A549 treated with RU486 at 1 μM for 4 hours (cell line): Measurements from ENCODE around the gene KBTBD3. TPM values are rescaled to one million over a fixed set of nuclear protein-coding genes. Genes with fewer than 3 reads are reported as not detected.

Experiments
- total RNA-seq: library from RNA; stranded (reverse); fragments of 200-300 nt; extraction: Qiagen RNA extraction; gene quantifications from 5 replicates; pipeline ENCODE4 v1.2.3, GENCODE V29; 2022; ENCODE audit warnings: low read depth

KBTBD3 gene, protein sequence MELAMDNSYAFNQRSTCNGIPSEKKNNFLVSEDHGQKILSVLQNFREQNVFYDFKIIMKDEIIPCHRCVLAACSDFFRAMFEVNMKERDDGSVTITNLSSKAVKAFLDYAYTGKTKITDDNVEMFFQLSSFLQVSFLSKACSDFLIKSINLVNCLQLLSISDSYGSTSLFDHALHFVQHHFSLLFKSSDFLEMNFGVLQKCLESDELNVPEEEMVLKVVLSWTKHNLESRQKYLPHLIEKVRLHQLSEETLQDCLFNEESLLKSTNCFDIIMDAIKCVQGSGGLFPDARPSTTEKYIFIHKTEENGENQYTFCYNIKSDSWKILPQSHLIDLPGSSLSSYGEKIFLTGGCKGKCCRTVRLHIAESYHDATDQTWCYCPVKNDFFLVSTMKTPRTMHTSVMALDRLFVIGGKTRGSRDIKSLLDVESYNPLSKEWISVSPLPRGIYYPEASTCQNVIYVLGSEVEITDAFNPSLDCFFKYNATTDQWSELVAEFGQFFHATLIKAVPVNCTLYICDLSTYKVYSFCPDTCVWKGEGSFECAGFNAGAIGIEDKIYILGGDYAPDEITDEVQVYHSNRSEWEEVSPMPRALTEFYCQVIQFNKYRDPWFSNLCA
- total RNA-seq: 0.91 to 2.2 TPM (median 1.7 TPM) in 5 replicates

GRCh38 chr11:106076919-106077608 is at the start of gene KBTBD3:
Gene KBTBD3 (minus strand): TSS chr11:106077347. CDS start chr11:106059097, 18,250 bp downstream.

GRCh38 chr11:106077609-106078455 is 685 bp upstream of the KBTBD3 start, which contains the start of gene AASDHPPT:
Gene AASDHPPT (plus strand): TSS chr11:106077662. CDS start chr11:106077711, 49 bp downstream.

DNA sequence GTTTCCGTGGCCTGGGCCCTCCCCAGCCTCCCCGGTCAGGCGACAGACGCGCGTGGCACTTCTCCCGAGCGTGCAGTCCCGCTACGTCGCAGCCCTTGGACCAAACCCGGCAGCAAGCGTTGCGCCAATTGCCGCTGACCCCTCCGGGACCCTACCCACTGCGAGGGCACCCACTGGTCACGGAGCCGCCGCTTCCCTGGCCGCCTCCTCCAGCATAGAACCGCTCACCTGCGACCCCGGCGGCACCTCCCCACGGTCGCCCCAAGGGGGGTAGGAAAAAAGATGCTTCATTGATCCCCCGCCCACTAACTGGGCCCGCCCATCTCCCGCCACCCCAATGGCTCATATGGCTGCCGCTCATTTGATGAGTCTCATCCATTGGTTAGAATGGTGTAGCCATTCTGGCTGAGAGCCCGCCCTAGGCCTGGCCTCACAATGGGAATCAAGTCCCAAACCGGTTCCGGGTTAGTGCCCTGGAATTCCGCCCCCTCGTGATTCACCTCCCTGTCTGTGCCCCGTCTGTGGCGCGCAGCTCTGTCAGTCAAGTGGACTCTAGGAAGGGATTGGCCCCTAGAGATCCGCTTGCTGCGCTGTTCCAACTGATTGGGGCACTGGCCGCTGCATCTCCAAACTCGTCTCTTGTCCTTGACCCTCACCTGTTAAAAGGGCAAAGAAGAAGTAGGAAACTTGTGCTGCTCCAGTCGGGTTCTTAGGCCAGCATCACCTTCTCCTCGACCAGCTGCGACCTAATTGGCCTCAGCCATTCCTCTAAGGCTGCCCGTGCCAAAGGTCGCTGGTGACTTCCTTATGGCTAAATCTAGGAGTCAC is 55.0 kb downstream of the KBTBD3 start, which contains the start of gene MSANTD4:
Gene MSANTD4 (minus strand): TSS at position 274 of the 828 bp plus-strand sequence. CDS start 11,323 bp downstream, outside the sequence.

Other genes with a start within 250 kb of the KBTBD3 start
- gene MSANTD4, start 55.1 kb downstream of the KBTBD3 start, total RNA-seq: 6.4 to 10.4 TPM (median 9.2 TPM) in 5 replicates
- gene AASDHPPT, start 315 bp upstream of the KBTBD3 start, total RNA-seq: 21.7 to 35.1 TPM (median 31.0 TPM) in 5 replicates